Panc1 (cell line): ENCODE results near the gene NR1I3. TPM values are rescaled to one million over a fixed set of nuclear protein-coding genes. Genes with fewer than 3 reads are reported as not detected.

Experiments used
- ATAC-seq: fragments of 200-7000 bp; cut with Tn5 transposase; 2 replicates; pipeline ENCODE4 v1.9.1; 2020; ENCODE audit warnings: mild to moderate bottlenecking, moderate library complexity
- BruUV-seq: library from RNA; stranded (reverse); fragments of 400-500 nt; replicated peaks from 2 replicates; lab custom pipeline; 2021; lab: Mats Ljungman, UMichigan
- CTCF ChIA-PET: fragments of 300-600 bp; sonication (Branson Sonifier 250); formaldehyde crosslinking; loops from one replicate; lab custom pipeline; 2022; ENCODE audit warnings: antibody characterized with exemption; lab: Charles Lee
- POLR2A ChIA-PET: fragments of 300-600 bp; sonication (Branson Sonifier 250); formaldehyde crosslinking; loops from one replicate; lab custom pipeline; 2022; ENCODE audit warnings: antibody characterized with exemption; lab: Charles Lee
- DNase-seq: peaks from one replicate; pipeline ENCODE4 v3.0.0-alpha.2; 2010; ENCODE audit warnings: low read depth, low spot score
- H3K27ac ChIP-seq: 2 replicates; pipeline ENCODE4 v1.5.1; 2011; ENCODE audit warnings: mild to moderate bottlenecking, low read length, inconsistent platforms
- H3K27me3 ChIP-seq: fragments of 200-500 bp; sonication (Bioruptor generic); 2 replicates; pipeline ENCODE4 v1.6.0; 2014; ENCODE audit warnings: low read length, inconsistent platforms; ENCODE audit not compliant: control insufficient read depth, insufficient read depth
- H3K36me3 ChIP-seq: fragments of 200-500 bp; sonication (Bioruptor generic); 2 replicates; pipeline ENCODE4 v1.5.1; 2014; ENCODE audit warnings: inconsistent platforms, mild to moderate bottlenecking, low read length, moderate library complexity; ENCODE audit not compliant: control insufficient read depth, insufficient read depth
- H3K4me1 ChIP-seq: 2 replicates; pipeline ENCODE4 v1.5.1; 2011; ENCODE audit warnings: inconsistent platforms, mild to moderate bottlenecking, low read length, moderate library complexity; ENCODE audit not compliant: control insufficient read depth, insufficient read depth
- H3K4me3 ChIP-seq, 2 experiments: 2 replicates each; pipeline ENCODE4 v1.5.1; 2011 to 2012; ENCODE audit warnings: low read depth in 2 of 2, low read length in 2 of 2, mild to moderate bottlenecking in 2 of 2, inconsistent platforms in 1 of 2, moderate library complexity in 1 of 2
- H3K9me3 ChIP-seq: fragments of 200-500 bp; sonication (Bioruptor generic); 2 replicates; pipeline ENCODE4 v1.5.1; 2014; ENCODE audit warnings: low read depth, mild to moderate bottlenecking, inconsistent platforms, low read length, moderate library complexity; ENCODE audit not compliant: control insufficient read depth, insufficient read depth
- CTCF ChIP-seq: fragments of 450-650 bp; IDR thresholded peaks from 2 replicates; pipeline ENCODE4 v1.5.1; 2017; ENCODE audit warnings: mild to moderate bottlenecking
- POLR2AphosphoS5 ChIP-seq: IDR thresholded peaks from 2 replicates; pipeline ENCODE4 v1.6.1; 2012; ENCODE audit warnings: mild to moderate bottlenecking, low read depth, low read length, moderate library complexity
- REST ChIP-seq, 2 experiments: IDR thresholded peaks; 2 replicates each; pipeline ENCODE4 v1.6.1; 2011 to 2012; ENCODE audit warnings: low read depth in 2 of 2, control low read depth in 1 of 2, low read length in 1 of 2, mild to moderate bottlenecking in 1 of 2, moderate library complexity in 1 of 2; ENCODE audit not compliant: insufficient read depth in 1 of 2
- SIN3A ChIP-seq: IDR thresholded peaks from 2 replicates; pipeline ENCODE4 v1.6.1; 2012; ENCODE audit warnings: low read depth, mild to moderate bottlenecking, low read length, moderate library complexity, borderline replicate concordance; ENCODE audit not compliant: insufficient read depth
- TCF7L2 ChIP-seq: IDR thresholded peaks from 2 replicates; pipeline ENCODE4 v1.6.1; 2011; ENCODE audit warnings: mild to moderate bottlenecking, low read depth, low read length, inconsistent platforms
- in situ Hi-C: cut with HindIII; loops from 2 replicates; pipeline ENCODE4 v1.10.0; 2016; ENCODE audit warnings: low sequenced_read_pairs, low pct_unique_long_range_greater_than_20kb
- intact Hi-C: fragments of 100-400 bp; cut with micrococcal nuclease; formaldehyde crosslinking; loops from one replicate; pipeline ENCODE4 v1.10.0; 2022; ENCODE audit not compliant: unreplicated experiment
- total RNA-seq: library from RNA; stranded (reverse); gene quantifications from one replicate; pipeline ENCODE4 v1.2.1, GENCODE V29; 2021; ENCODE audit not compliant: unreplicated experiment

Gene NR1I3
- total RNA-seq, 1 experiment from 2014 or later, result not detected

- intact Hi-C loops (no loop called here), in situ Hi-C loops (loop anchor here (25.0 kb wide), 1 partner anchor 167 kb away; no protein-coding TSS in a partner anchor)
- Histone ChIP-seq H3K4me3 (no peak overlapping the region), H3K9me3 (no peaks in the 10 kb centered on the region), H3K4me1 (no peaks in the 10 kb centered on the region), H3K27me3 (no peaks in the 10 kb centered on the region), H3K36me3 (no peaks in the 10 kb centered on the region), H3K27ac (no peak overlapping the region)
- POLR2A ChIA-PET, result interaction anchor here (0.6 kb wide), 1 partner anchor 12 kb away, joined by 8 read pairs; no protein-coding TSS in a partner anchor
- no peak for TF ChIP-seq TCF7L2
- TF ChIP-seq SIN3A, result no peak
- TF ChIP-seq CTCF, result no peak
- no peak for TF ChIP-seq REST (IDR thresholded peaks at IDR 0.05; ENCODE audit: insufficient read depth in 1 of 2, low read depth in 2 of 2, low read length in 1 of 2)
- TF ChIP-seq POLR2AphosphoS5, result no peak
- BruUV-seq, result no TSS peak
- DNase-seq, result no peak
- CTCF ChIA-PET, result interaction anchor here (0.7 kb wide), 1 partner anchor 175 kb away, joined by 6 read pairs; no protein-coding TSS in a partner anchor
- ATAC-seq, result no peak
Measured at GRCh38 chr1:161220002-161220401, 18.0 kb downstream of the NR1I3 start.

GRCh38 chr1:161219078-161219892 is 18.7 kb downstream of the NR1I3 start:
- 0 out of 2 replicates have a peak, but pooled peaks cover 2% of the 10 kb centered on the region for H3K36me3 ChIP-seq
- no peak overlapping the region for H3K27ac ChIP-seq
- no peak overlapping the region for H3K4me3 ChIP-seq
- H3K27me3 ChIP-seq, result no peaks in the 10 kb centered on the region
- in situ Hi-C loops (loop anchor here (25.0 kb wide), 1 partner anchor 168 kb away; no protein-coding TSS in a partner anchor), intact Hi-C loops (no loop called here)
- no peak for ATAC-seq
- H3K9me3 ChIP-seq, result no peaks in the 10 kb centered on the region
- no peak for DNase-seq
- no TSS peak for BruUV-seq
- no peaks in the 10 kb centered on the region for H3K4me1 ChIP-seq
- CTCF ChIA-PET, result no interaction called here
- POLR2A ChIA-PET, result interaction anchor here (0.8 kb wide), 1 partner anchor 18 kb away, joined by 3 read pairs; no protein-coding TSS in a partner anchor
- TF ChIP-seq POLR2AphosphoS5 (no peak), SIN3A (no peak), CTCF (no peak), REST (IDR thresholded peaks at IDR 0.05; ENCODE audit: insufficient read depth in 1 of 2, low read depth in 2 of 2, low read length in 1 of 2) (no peak), TCF7L2 (no peak)
